Measurements from ENCODE around the gene TAAR8. TPM values are rescaled to one million over a fixed set of nuclear protein-coding genes. Genes with fewer than 3 reads are reported as not detected.

The TAAR8 gene
- total RNA-seq, 1 donor from 2014 or later: not detected

DNA sequence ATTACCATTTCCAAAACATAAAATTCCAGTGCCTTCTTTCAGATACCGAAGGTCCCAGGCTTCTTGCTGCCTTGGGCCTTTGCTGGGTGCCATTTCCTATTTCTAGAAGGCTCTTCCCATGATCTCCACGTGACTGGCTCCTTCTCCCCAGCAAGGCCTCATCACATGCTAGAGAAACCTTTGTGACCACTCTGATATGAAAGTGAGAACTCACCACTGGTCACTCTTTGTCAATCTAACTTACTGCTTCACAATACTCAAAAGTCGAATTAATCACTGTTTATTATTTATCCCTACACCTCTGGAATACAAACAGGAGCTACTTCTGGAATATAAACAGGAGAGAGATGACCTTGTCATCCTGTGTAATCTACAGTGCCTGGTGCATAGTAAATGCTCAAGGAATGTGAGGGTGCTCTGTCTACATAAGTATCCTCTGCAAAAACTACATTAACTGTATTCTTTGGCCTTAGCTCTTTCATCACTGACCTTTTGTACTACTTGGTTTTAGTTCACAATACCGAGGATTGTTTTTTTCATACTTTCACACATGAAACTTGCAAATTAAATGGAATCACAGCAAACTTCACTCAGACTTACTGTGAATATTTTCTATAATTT is 41.2 kb upstream of the TAAR8 start:
- peak overlapping the region; percentile 6 for H3K27ac Mint-ChIP-seq (ENCODE audit: unreplicated experiment)
- peak overlapping the region; percentile 84 for H3K4me3 Mint-ChIP-seq (ENCODE audit: unreplicated experiment)
- peaks cover 17% of the 10 kb centered on the region for H3K36me3 Mint-ChIP-seq (ENCODE audit: unreplicated experiment)
- TF ChIP-seq, protein P1, sequence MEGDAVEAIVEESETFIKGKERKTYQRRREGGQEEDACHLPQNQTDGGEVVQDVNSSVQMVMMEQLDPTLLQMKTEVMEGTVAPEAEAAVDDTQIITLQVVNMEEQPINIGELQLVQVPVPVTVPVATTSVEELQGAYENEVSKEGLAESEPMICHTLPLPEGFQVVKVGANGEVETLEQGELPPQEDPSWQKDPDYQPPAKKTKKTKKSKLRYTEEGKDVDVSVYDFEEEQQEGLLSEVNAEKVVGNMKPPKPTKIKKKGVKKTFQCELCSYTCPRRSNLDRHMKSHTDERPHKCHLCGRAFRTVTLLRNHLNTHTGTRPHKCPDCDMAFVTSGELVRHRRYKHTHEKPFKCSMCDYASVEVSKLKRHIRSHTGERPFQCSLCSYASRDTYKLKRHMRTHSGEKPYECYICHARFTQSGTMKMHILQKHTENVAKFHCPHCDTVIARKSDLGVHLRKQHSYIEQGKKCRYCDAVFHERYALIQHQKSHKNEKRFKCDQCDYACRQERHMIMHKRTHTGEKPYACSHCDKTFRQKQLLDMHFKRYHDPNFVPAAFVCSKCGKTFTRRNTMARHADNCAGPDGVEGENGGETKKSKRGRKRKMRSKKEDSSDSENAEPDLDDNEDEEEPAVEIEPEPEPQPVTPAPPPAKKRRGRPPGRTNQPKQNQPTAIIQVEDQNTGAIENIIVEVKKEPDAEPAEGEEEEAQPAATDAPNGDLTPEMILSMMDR (IDR thresholded peaks at IDR 0.05): no peak
- H3K9me3 Mint-ChIP-seq (ENCODE audit: unreplicated experiment): no peaks in the 10 kb centered on the region
- no peak for DNase-seq (ENCODE audit: extremely low spot score, unreplicated experiment)
- H3K27me3 Mint-ChIP-seq (ENCODE audit: unreplicated experiment): peaks cover 13% of the 10 kb centered on the region
- peaks cover 46% of the 10 kb centered on the region for H3K4me1 Mint-ChIP-seq (ENCODE audit: unreplicated experiment)

DNA sequence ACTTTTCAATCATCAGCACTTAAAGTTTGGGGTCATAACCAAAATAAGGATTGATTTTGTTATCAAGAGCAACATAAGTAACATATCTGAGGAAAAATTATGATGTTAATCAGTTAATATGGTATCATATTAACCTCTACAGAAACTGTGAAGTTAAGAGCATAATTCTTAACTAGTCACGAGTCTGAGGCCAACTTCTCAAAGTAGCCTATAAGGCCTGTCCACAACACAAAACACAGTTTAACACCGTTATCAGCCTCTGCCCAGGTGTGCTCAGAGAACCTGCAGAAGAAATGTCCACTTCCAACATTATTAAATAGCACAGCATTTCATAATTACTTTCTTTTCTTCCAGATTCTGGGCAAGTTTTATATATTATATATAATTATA is 40.6 kb upstream of the TAAR8 start:
- H3K4me3 Mint-ChIP-seq (ENCODE audit: unreplicated experiment): peak overlapping the region; percentile 84
- H3K27ac Mint-ChIP-seq (ENCODE audit: unreplicated experiment): no peak overlapping the region
- DNase-seq (ENCODE audit: extremely low spot score, unreplicated experiment): no peak
- peaks cover 18% of the 10 kb centered on the region for H3K27me3 Mint-ChIP-seq (ENCODE audit: unreplicated experiment)
- no peaks in the 10 kb centered on the region for H3K9me3 Mint-ChIP-seq (ENCODE audit: unreplicated experiment)
- H3K4me1 Mint-ChIP-seq (ENCODE audit: unreplicated experiment): peaks cover 44% of the 10 kb centered on the region
- peaks cover 17% of the 10 kb centered on the region for H3K36me3 Mint-ChIP-seq (ENCODE audit: unreplicated experiment)
- TF ChIP-seq, protein P1 (IDR thresholded peaks at IDR 0.05): no peak

DNA sequence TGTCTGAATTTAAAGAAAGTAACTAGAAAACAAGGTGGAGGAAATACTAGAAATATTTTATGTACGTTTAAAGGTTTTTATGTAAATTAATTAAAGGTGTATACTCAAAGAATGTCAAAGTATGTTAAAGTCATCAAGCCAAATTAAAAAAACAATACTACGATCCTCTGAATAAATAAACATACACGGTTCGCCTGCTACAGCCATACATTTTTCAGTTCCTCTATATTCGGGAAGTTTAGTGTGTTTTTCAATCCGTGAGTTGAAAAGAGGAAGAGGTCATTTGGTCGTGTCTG is 40.2 kb upstream of the TAAR8 start:
- Mint-ChIP-seq H3K27ac (ENCODE audit: unreplicated experiment) (peak overlapping the region; percentile 18), H3K27me3 (ENCODE audit: unreplicated experiment) (peaks cover 18% of the 10 kb centered on the region), H3K4me1 (ENCODE audit: unreplicated experiment) (peaks cover 43% of the 10 kb centered on the region), H3K4me3 (ENCODE audit: unreplicated experiment) (peak overlapping the region; percentile 84), H3K9me3 (ENCODE audit: unreplicated experiment) (no peaks in the 10 kb centered on the region), H3K36me3 (ENCODE audit: unreplicated experiment) (peaks cover 16% of the 10 kb centered on the region)
- TF ChIP-seq, protein P1 (IDR thresholded peaks at IDR 0.05): no peak
- DNase-seq (ENCODE audit: extremely low spot score, unreplicated experiment): no peak

DNA sequence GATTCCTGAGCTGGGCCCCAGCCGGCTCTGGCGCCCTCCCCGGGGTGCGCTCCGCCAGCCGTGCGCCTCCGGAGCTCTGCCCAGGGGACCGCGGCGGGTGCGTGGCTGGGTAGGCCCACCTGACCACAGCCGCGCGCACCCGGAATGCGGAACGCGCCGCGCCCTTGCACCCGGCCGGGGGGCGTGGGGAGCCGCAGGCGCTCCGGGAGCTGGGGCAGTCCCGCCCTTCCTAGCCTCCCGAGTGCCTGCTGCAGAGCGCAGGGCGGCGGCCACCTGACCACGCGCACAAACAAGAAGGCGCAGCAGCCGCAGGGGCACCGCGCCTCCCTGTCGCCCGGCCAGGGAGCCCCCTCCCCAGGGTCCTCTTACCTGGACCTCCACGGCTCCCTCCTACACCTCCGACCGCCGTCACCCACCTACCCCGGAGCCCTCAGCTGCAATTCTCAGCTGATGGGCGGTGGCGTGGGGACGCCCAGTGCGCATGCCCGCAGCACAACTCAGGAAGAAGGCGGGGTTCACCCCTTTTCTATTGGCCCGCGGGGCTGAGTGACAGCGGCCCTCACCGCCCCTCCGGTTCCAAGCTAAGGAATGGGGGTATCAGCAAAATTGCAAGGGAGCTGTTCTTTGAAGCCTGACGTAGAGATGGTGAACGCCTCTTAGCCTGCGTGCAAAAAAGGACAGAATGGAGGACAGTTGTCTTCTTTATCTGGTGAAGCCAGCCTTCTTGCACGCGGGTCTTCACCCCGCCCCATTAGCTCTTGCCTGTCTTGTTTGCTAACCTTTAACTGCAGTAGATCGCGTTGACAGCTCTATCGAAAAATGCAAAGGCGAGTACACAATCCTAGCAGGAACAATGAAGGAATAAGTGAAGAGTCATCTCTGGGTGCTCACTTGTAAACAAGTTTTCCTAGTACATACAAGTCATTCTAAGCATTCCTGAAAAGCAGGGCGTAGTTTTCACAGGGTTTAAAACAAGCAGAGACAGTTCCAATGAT is 39.5 kb upstream of the TAAR8 start, which contains the start of gene STX7:
Gene STX7 (minus strand): TSS at position 479 of the 995 bp plus-strand sequence. CDS start 9,586 bp downstream, outside the sequence.
- peak; percentile 94 for DNase-seq (ENCODE audit: extremely low spot score, unreplicated experiment)
- Mint-ChIP-seq H3K9me3 (ENCODE audit: unreplicated experiment) (no peaks in the 10 kb centered on the region), H3K4me3 (ENCODE audit: unreplicated experiment) (peak within 1 kb of the TSS; percentile 98), H3K27ac (ENCODE audit: unreplicated experiment) (peak within 1 kb of the TSS; percentile 86), H3K4me1 (ENCODE audit: unreplicated experiment) (peaks cover 37% of the 10 kb centered on the region), H3K27me3 (ENCODE audit: unreplicated experiment) (peaks cover 18% of the 10 kb centered on the region), H3K36me3 (ENCODE audit: unreplicated experiment) (peaks cover 10% of the 10 kb centered on the region)
- TF ChIP-seq, protein P1 (IDR thresholded peaks at IDR 0.05): no peak

All from osteocyte (in vitro differentiated cells).